Activated naive CD4-positive, alpha-beta T cell treated with anti-CD3 and anti-CD28 coated beads for 36 hours (primary cell): Measurements from ENCODE around the gene TP63. TPM values are rescaled to one million over a fixed set of nuclear protein-coding genes. Genes with fewer than 3 reads are reported as not detected.

Experiments
- CTCF ChIA-PET: fragments of 350-600 bp; sonication (Branson Sonifier 250); formaldehyde crosslinking; loops from one replicate; lab custom pipeline; 2021; ENCODE audit warnings: antibody characterized with exemption; lab: Charles Lee
- DNase-seq: peaks from one replicate; pipeline ENCODE4 v3.0.0-alpha.2; 2020
- H3K27ac Mint-ChIP-seq: one replicate; pipeline ENCODE4 v1.8.0; 2021; ENCODE audit warnings: mild to moderate bottlenecking, mixed read lengths
- H3K27me3 Mint-ChIP-seq: one replicate; pipeline ENCODE4 v1.8.0; 2021; ENCODE audit warnings: low read depth, mixed read lengths
- H3K36me3 Mint-ChIP-seq: one replicate; pipeline ENCODE4 v1.8.0; 2021; ENCODE audit warnings: low read depth, mixed read lengths
- H3K4me1 Mint-ChIP-seq: one replicate; pipeline ENCODE4 v1.8.0; 2021; ENCODE audit warnings: low read depth, mixed read lengths
- H3K4me3 Mint-ChIP-seq: one replicate; pipeline ENCODE4 v1.8.0; 2021; ENCODE audit warnings: mild to moderate bottlenecking, moderate library complexity, mixed read lengths
- H3K9me3 Mint-ChIP-seq: one replicate; pipeline ENCODE4 v1.8.0; 2021; ENCODE audit warnings: mixed read lengths
- intact Hi-C: fragments of 100-400 bp; cut with micrococcal nuclease; formaldehyde crosslinking; loops from one replicate; pipeline ENCODE4 v1.15.1; 2023
- total RNA-seq, 2 experiments: library from RNA; stranded (reverse); gene quantifications; one replicate each; pipeline ENCODE4 v1.2.3, GENCODE V29; 2021

TP63 gene
- total RNA-seq, 2 experiments from 2014 or later, result 0.15 TPM; not detected in 1

- no peaks in the 10 kb centered on the region for H3K9me3 Mint-ChIP-seq
- CTCF ChIA-PET, result no interaction called here
- no peak overlapping the region for H3K4me3 Mint-ChIP-seq
- H3K27ac Mint-ChIP-seq, result no peak overlapping the region
- H3K36me3 Mint-ChIP-seq, result no peaks in the 10 kb centered on the region
- no peaks in the 10 kb centered on the region for H3K27me3 Mint-ChIP-seq
- intact Hi-C loops, result no loop called here
- peaks cover 21% of the 10 kb centered on the region for H3K4me1 Mint-ChIP-seq
- DNase-seq, result no peak
Observed at GRCh38 chr3:189792046-189792929, 161.1 kb downstream of the TP63 start.

DNA sequence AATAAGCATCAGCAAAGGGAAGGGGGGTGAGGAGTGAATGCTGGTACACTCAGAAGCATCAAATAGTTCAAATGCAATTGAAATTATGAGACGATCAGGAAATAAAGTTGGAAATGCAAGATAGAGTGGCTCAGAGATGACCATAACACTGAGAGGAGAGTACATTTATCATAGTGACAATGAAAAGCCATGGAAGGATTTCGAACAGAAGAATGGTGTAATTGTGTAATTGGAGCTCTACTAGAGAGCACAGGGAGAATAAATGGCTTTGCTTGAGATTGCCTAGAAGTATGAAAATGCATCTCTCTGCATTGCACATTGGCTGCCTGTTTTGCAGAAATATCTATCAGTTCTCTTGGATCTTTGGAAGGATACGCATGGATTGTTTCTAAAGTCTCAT lies 163.3 kb downstream of the TP63 start:
- intact Hi-C loops, result no loop called here
- H3K27ac Mint-ChIP-seq, result no peak overlapping the region

DNA sequence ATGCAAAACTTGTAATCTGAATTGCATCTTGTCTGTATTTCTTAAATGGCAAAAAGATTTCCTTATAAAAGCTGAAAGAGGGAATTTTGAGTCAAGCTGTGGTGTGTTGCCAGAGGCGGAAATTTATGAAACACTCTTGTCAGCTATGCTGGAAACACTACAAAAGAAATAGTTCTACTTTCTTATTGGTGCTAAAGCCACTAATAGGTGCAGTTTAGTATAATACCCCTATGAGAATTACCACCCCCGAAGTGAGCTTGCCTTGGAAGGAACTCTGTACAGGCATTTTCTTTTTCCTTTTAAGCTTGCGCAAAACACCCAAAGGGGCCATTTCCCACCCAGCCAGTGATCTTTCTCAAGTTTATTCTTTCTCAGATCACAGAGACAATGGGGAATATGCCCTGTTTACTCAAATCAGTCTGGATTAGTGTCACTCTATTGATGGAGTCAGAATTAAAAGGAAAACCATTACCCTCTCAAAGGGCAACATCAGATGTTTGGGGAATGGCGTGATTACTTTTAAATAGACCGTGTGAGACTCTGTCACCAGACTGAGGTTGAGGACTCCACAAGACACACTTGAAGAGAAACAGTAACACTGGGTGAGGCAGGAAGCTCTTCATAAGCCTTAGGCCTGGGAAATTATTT lies 166.0 kb downstream of the TP63 start:
- Mint-ChIP-seq H3K27me3 (no peaks in the 10 kb centered on the region), H3K9me3 (no peaks in the 10 kb centered on the region), H3K4me3 (no peak overlapping the region), H3K27ac (no peak overlapping the region), H3K4me1 (peaks cover 13% of the 10 kb centered on the region), H3K36me3 (no peaks in the 10 kb centered on the region)
- CTCF ChIA-PET, result interaction anchor here (0.6 kb wide), 2 partner anchors 11 to 364 kb away, joined by 3 read pairs; no protein-coding TSS in a partner anchor
- DNase-seq, result no peak
- intact Hi-C loops, result no loop called here

More for the DNA sequence above, 163.3 kb downstream of the TP63 start:
- no peak for DNase-seq
- Mint-ChIP-seq H3K9me3 (no peaks in the 10 kb centered on the region), H3K4me3 (no peak overlapping the region), H3K36me3 (no peaks in the 10 kb centered on the region), H3K27me3 (no peaks in the 10 kb centered on the region), H3K4me1 (peaks cover 21% of the 10 kb centered on the region)
- CTCF ChIA-PET, result no interaction called here

GRCh38 chr3:189799366-189799765 lies 168.2 kb downstream of the TP63 start:
- DNase-seq, result no peak
- no peak overlapping the region for H3K27ac Mint-ChIP-seq
- peaks cover 11% of the 10 kb centered on the region for H3K4me1 Mint-ChIP-seq
- CTCF ChIA-PET, result interaction anchor here (0.7 kb wide), 1 partner anchor 20 kb away, joined by 3 read pairs; no protein-coding TSS in a partner anchor
- H3K4me3 Mint-ChIP-seq, result no peak overlapping the region
- no peaks in the 10 kb centered on the region for H3K36me3 Mint-ChIP-seq
- no peaks in the 10 kb centered on the region for H3K9me3 Mint-ChIP-seq
- intact Hi-C loops, result no loop called here
- no peaks in the 10 kb centered on the region for H3K27me3 Mint-ChIP-seq

GRCh38 chr3:189800436-189800835 lies 169.2 kb downstream of the TP63 start:
- H3K27me3 Mint-ChIP-seq, result no peaks in the 10 kb centered on the region
- H3K4me3 Mint-ChIP-seq, result no peak overlapping the region
- CTCF ChIA-PET, result no interaction called here
- H3K9me3 Mint-ChIP-seq, result no peaks in the 10 kb centered on the region
- intact Hi-C loops, result no loop called here
- no peaks in the 10 kb centered on the region for H3K36me3 Mint-ChIP-seq
- no peak overlapping the region for H3K27ac Mint-ChIP-seq
- peaks cover 2% of the 10 kb centered on the region for H3K4me1 Mint-ChIP-seq
- no peak for DNase-seq

DNA sequence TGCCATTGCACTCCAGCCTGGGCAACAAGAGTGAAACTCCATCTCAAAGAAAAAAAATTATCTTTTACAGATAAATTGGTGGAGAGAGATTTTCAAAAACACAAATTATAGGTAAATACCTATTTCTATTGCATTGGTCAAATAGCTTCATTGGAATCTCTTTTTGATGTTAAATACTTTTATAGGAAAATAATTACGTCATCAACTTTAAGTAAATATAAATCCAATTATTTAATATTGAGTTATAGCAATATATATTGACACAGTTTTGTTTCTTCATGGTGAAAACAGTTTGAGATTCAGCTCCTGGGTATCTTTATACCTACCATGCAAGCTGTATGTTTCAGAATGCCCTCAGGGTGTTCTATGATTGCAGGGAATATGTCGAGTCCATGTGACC lies 172.1 kb downstream of the TP63 start:
- no peaks in the 10 kb centered on the region for H3K36me3 Mint-ChIP-seq

DNA sequence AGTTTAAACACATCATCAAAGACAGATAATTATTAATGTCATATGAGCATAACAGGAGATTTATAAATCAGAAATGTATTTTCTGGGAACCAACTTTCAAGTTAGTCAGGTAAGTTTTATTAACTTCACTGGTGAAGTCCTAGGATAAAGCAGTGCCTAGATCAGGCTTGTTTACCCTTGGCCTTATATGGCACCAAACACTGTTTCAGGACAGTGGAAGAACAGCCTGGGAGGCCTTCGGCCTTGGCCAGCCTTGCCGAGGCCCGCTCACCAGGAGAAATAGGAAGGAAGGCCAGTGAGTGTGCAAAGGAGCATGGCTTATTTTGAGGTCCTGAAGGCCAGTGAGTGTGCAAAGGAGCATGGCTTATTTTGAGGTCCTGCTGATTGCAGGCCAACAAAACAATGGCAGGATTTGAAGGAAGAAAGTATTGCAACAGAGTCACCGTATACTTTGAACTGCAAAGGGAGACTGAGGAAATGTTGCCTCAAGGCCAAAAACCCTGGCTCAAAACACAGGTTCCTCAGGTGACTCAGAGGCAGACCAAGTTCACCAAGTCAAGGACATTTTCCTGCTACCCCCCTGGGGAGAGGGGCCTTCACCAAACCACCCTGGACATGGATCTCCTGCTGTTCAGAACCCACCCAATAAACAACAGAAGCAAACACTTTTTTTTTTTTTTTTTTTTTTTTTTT lies 174.3 kb downstream of the TP63 start:
- Mint-ChIP-seq H3K27me3 (no peaks in the 10 kb centered on the region), H3K9me3 (no peaks in the 10 kb centered on the region), H3K4me3 (no peak overlapping the region), H3K4me1 (no peaks in the 10 kb centered on the region), H3K36me3 (no peaks in the 10 kb centered on the region), H3K27ac (no peak overlapping the region)
- CTCF ChIA-PET, result no interaction called here
- intact Hi-C loops, result no loop called here
- DNase-seq, result no peak

More for the DNA sequence above, 172.1 kb downstream of the TP63 start:
- H3K27me3 Mint-ChIP-seq, result no peaks in the 10 kb centered on the region
- no peaks in the 10 kb centered on the region for H3K9me3 Mint-ChIP-seq
- H3K4me1 Mint-ChIP-seq, result no peaks in the 10 kb centered on the region
- no peak overlapping the region for H3K4me3 Mint-ChIP-seq
- DNase-seq, result no peak
- CTCF ChIA-PET, result no interaction called here
- intact Hi-C loops, result no loop called here
- H3K27ac Mint-ChIP-seq, result no peak overlapping the region

- CTCF ChIA-PET, result interaction anchor here (0.7 to 1.5 kb wide), 3 partner anchors 16 to 293 kb away, joined by 3 to 8 read pairs (median 4); no protein-coding TSS in a partner anchor
- DNase-seq, result no peak
- no peaks in the 10 kb centered on the region for H3K4me1 Mint-ChIP-seq
- H3K9me3 Mint-ChIP-seq, result no peaks in the 10 kb centered on the region
- H3K36me3 Mint-ChIP-seq, result no peaks in the 10 kb centered on the region
- no peak overlapping the region for H3K4me3 Mint-ChIP-seq
- H3K27me3 Mint-ChIP-seq, result no peaks in the 10 kb centered on the region
- H3K27ac Mint-ChIP-seq, result no peak overlapping the region
- intact Hi-C loops, result no loop called here
Observed at GRCh38 chr3:189806171-189806951, 175.2 kb downstream of the TP63 start.

- no peak for DNase-seq
- no peak overlapping the region for H3K4me3 Mint-ChIP-seq
- CTCF ChIA-PET, result no interaction called here
- H3K9me3 Mint-ChIP-seq, result no peaks in the 10 kb centered on the region
- H3K36me3 Mint-ChIP-seq, result no peaks in the 10 kb centered on the region
- no peaks in the 10 kb centered on the region for H3K4me1 Mint-ChIP-seq
- no peaks in the 10 kb centered on the region for H3K27me3 Mint-ChIP-seq
- H3K27ac Mint-ChIP-seq, result no peak overlapping the region
- intact Hi-C loops, result no loop called here
Observed at GRCh38 chr3:189808246-189809007, 177.2 kb downstream of the TP63 start.

- no peaks in the 10 kb centered on the region for H3K27me3 Mint-ChIP-seq
- intact Hi-C loops, result no loop called here
- H3K4me1 Mint-ChIP-seq, result no peaks in the 10 kb centered on the region
- CTCF ChIA-PET, result no interaction called here
- H3K36me3 Mint-ChIP-seq, result no peaks in the 10 kb centered on the region
- no peak for DNase-seq
- no peak overlapping the region for H3K27ac Mint-ChIP-seq
- H3K4me3 Mint-ChIP-seq, result no peak overlapping the region
- H3K9me3 Mint-ChIP-seq, result no peaks in the 10 kb centered on the region
Observed at GRCh38 chr3:189809583-189809982, 178.4 kb downstream of the TP63 start.

- H3K4me3 Mint-ChIP-seq, result no peak overlapping the region
- H3K36me3 Mint-ChIP-seq, result no peaks in the 10 kb centered on the region
- no peaks in the 10 kb centered on the region for H3K27me3 Mint-ChIP-seq
- DNase-seq, result no peak
- H3K9me3 Mint-ChIP-seq, result no peaks in the 10 kb centered on the region
- H3K4me1 Mint-ChIP-seq, result no peaks in the 10 kb centered on the region
- CTCF ChIA-PET, result no interaction called here
- intact Hi-C loops, result no loop called here
- no peak overlapping the region for H3K27ac Mint-ChIP-seq
Observed at GRCh38 chr3:189812806-189813465, 181.7 kb downstream of the TP63 start.
